ENCODE results near the gene KTN1.

The KTN1 gene

DNA sequence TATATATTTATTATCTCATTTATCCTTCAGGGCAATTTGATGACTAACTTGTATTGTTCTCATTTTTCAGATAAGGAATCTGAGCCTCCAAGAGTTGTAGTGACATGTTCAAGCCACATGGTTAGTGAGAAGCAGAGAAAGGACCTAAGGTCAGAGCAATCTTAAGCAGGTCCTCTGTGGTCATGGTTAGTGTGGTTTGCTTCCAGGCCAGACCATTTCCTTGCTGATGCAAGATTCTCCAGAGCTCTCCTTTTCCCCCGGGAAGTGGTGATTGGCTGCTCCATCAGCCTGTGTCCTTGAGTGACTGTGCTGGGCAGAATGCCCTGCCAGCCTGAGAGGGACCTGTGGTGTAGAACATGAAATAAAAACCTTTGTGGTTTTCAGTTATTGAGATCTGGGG lies 141.3 kb downstream of the KTN1 start:
- DNase-seq = peak; percentile 12

DNA sequence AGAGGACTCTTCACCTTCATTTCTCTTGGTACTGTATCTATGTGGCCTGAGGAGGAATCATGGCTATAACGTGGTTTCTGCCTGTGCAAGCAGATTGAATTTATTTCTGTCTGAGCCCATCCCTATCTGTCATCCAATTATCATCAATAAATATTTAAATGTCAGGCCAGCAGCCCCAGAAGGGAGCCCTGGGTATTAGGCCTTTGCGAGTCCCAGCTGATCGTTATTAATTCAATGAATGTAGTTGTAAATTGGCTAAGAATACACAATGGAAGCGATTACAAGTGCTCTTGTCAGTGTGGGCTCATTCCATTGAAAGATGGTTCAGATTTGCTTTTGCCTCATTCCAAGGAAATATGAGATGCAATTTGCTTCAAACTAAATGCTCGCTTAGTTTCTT lies 142.0 kb downstream of the KTN1 start:
- no peak for DNase-seq

DNA sequence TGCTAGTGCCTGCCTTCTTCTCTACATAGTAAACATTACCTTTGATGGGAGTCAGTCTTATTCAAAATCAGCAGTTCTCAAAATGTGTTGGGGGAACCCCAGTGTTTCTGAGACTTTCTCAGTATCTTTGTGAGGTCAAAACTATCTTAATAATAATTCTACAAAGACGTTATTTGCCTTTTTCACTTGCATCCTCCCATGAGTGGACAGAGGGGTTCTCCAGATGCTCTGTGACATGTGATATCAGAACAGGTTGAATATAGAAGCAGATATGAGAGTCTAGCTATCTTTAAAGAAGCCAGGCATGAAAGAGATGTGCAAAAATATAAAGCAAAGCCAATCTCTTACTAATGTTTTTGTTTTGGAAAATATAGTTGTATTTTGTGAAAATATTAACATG lies 144.7 kb downstream of the KTN1 start:
- no peak for DNase-seq

DNA sequence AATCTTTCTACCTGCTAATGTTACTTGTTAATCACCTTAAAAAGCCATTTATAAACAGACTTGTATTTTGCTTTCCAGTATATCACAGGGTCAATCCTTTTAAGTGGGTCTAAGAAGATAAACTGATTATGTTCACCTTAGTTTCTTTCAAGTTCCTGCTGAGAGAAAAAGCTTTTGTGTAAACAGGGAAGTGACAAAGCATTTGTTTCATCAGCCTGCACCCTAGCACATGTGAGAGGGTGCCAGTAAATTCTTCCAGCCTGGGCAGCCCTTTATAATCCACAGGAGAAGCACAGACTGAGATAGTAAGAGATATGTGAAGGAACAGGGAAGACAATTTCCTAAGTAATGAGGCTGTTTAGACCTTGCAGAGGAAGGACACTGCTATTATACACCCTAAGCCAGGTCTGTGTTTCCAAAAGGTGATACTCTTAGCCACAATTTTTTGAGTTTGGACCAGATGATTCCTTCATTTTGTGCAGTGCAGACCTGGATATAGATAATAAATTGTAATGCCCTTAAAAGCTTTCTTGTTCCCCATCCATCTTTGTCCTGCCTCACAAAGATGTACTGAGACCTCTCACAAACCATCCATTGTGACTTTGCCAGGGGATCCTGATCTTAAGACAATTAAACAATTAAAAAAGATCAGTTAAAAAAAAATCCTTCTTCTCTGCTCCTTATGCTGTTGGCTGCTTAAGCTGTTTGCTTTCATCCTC lies 150.7 kb downstream of the KTN1 start:
- no peak for DNase-seq

DNA sequence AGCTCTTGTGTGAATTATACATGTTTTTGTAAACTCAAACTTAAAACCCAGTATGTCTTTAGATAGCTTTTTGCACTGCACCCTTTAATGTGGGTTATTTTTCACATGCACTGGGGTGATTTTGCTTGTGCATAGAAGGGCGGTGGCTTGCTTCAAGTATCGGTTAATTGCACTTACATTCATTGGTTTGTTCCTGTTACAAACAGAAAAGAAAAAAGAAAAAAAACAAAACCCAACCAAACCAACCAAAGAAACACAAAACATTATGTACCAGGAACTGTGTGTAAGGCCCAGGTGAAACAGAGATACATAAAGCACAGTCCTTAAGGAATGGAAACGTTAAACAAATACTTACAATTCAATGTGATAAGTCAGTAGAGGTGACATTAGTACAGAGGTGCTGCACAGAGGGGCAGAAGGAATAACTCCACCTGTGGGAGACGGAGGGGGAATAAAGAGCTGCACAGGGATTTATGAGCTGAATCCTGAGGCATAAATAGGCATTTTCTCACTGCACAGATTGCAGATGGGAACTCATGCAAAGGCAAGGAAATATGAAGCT lies 151.4 kb downstream of the KTN1 start:
- DNase-seq = no peak

DNA sequence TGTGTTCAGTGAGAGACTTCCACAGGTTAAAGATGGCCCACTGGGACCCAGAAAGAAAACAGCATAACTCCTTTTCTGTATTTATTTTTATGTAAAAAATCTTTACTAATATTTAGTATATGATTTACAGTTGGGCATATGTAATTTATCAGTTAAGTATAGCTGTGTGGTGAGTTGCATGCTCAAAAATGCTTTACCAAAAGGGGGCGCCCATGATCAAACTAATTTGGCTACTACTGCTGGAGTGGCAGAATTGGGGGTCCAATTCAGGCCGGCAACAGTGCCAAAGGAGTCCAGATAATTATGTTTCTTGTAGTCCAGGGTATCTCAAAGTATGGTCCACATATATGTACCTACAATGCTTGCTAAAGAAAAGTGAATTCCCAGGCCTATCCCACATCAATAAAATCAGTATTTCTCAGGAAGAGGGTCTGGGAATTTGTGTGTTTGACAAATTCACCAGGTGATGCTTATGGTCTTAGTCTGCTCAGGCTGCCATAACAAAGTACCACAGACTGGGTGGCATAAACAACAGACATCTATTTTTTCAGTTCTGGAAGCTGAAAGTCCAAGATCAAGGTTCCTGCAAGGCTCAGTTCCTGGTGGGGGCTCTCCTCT lies 152.0 kb downstream of the KTN1 start:
- DNase-seq = peak; percentile 77

DNA sequence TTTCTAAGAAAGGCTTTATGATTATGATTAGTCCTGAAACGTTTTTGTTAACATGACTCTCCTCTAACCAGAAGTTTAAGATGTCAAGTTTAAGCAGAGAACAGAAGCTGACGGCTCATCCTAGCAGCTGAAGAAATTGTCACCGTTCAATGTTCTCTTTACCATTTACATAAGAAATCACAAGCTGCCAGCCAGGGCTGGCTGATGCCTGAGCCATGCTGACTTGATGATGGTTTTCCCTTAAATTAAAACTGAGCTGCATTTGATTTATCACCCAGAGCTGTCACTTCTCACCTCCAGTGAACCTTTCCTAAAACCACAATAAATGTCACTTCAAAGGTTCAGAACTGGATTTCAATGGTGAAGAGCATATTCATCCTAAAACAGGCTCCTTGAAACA lies 153.6 kb downstream of the KTN1 start:
- no peak for DNase-seq
